SK-N-MC (cell line): ENCODE results near the gene MGAT5.

Experiments
- DNase-seq: peaks from one replicate; pipeline ENCODE4 v3.0.0-alpha.2; 2011; ENCODE audit warnings: low read depth, low spot score
- H3K27ac ChIP-seq: fragments of 200-600 bp; sonication (generic); 2 replicates; pipeline ENCODE4 v1.5.1; 2016; ENCODE audit warnings: mixed run types
- H3K36me3 ChIP-seq: fragments of 200-600 bp; sonication (generic); 2 replicates; pipeline ENCODE4 v1.6.1; 2017; ENCODE audit warnings: antibody characterized with exemption, low read length, mixed read lengths; ENCODE audit not compliant: insufficient read depth
- H3K4me3 ChIP-seq: fragments of 200-600 bp; sonication (generic); 2 replicates; pipeline ENCODE4 v1.5.1; 2016
- H3K9ac ChIP-seq: fragments of 200-600 bp; sonication (generic); 2 replicates; pipeline ENCODE4 v1.8.0; 2017; ENCODE audit warnings: mixed run types, mixed read lengths; ENCODE audit not compliant: insufficient read length
- H3K9me3 ChIP-seq: fragments of 200-600 bp; sonication (generic); 2 replicates; pipeline ENCODE4 v1.6.1; 2017; ENCODE audit warnings: low read depth, mild to moderate bottlenecking, antibody characterized with exemption, low read length, moderate library complexity, mixed read lengths
- EZH2 ChIP-seq: fragments of 200-600 bp; sonication (generic); IDR thresholded peaks from one replicate; pipeline ENCODE4 v1.6.1; 2017; ENCODE audit warnings: antibody characterized with exemption
- FOXP2 ChIP-seq: optimal IDR thresholded peaks from 2 replicates; pipeline ENCODE3; 2011; ENCODE audit warnings: mild to moderate bottlenecking, moderate library complexity; ENCODE audit not compliant: insufficient read depth; ENCODE audit errors: extremely low read length, control extremely low read depth
- POLR2AphosphoS5 ChIP-seq: IDR thresholded peaks from 2 replicates; pipeline ENCODE4 v1.6.1; 2012; ENCODE audit warnings: mild to moderate bottlenecking, low read depth, low read length, borderline replicate concordance

Gene MGAT5

DNA sequence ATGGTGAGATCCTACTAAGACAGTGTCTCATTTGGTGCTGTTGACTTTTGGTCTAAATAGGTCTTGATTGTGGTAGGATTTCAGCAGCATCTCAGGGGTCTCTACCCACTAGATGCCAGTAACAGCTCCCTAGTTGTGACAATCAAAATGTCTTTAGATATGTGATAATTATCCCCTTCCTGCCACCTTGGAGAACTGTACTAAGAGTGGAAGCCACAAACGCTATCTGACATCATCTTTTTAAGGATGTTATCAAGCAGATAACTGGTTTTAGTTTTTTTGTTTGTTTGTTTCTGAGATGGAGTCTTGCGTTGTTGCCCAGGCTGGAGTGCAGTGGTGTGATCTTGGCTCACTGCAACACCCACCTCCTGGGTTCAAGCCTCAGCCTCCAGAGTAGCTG, 3.1 kb downstream of the MGAT5 start:
- TF ChIP-seq FOXP2, result no peak
- TF ChIP-seq EZH2, result no peak
- TF ChIP-seq POLR2AphosphoS5, result no peak
- Histone ChIP-seq H3K36me3 (no peaks in the 10 kb centered on the region), H3K9ac (no peak overlapping the region), H3K27ac (no peak overlapping the region), H3K9me3 (no peaks in the 10 kb centered on the region), H3K4me3 (no peak overlapping the region)
- no peak for DNase-seq

DNA sequence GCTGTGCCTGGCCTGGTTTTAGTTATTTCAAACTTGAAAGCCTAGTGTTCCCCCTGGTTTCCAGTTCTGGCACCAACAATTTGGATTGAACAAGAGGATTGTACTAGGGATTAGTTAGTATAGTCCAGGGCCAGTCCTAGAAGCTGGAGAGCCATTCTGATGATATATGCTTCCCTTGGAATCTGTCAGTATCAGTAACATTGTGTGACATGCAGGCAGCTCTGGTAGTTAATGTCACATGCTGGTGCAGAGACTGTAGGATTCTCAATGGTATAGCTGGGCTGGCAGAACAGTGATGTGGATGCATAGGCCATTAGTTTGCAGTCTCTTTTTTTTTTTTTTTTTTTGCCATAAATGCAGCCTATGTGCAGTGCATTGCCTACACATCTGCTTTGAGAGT, 3.6 kb downstream of the MGAT5 start:
- Histone ChIP-seq H3K9ac (no peak overlapping the region), H3K36me3 (no peaks in the 10 kb centered on the region), H3K27ac (no peak overlapping the region), H3K4me3 (no peak overlapping the region), H3K9me3 (no peaks in the 10 kb centered on the region)
- no peak for DNase-seq
- no peak for TF ChIP-seq EZH2
- TF ChIP-seq FOXP2, result no peak
- no peak for TF ChIP-seq POLR2AphosphoS5

DNA sequence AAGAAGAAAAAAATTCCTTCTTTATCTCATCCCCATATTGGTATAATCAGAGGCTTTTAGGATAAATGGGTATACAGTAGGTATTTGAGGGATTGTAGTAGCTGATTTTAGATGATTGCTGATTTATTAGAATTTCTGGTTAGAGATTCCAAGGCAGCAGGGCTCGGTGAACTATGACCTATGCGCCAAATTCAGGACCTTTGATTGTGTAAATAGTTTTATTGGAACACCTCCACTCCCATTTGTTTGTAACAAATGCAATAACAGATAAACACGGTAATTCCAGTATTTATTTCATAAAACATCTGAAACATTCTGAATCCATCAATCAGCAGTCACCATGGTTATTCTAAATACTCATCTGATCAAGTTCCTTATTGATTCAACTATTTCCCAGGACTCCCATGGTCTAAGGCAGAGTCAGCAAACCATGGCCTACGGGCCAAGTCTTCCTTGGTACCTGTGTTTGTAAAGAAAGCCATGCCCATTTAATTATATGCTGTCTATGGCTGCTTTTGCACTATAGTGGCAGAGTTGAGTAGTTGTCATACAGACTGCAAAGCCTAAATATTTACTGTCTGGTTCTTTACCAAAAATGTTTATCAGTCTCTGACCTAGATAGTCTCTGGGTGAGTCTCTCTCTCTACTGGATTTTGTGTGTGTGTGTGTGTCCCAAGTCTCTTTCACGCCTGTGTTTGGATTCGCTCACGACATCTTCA, 4.3 kb downstream of the MGAT5 start:
- no peaks in the 10 kb centered on the region for H3K9me3 ChIP-seq
- no peak overlapping the region for H3K4me3 ChIP-seq
- H3K36me3 ChIP-seq, result no peaks in the 10 kb centered on the region
- no peak for DNase-seq
- no peak overlapping the region for H3K27ac ChIP-seq
- TF ChIP-seq POLR2AphosphoS5 (no peak), EZH2 (no peak), FOXP2 (no peak)
- H3K9ac ChIP-seq, result no peak overlapping the region

DNA sequence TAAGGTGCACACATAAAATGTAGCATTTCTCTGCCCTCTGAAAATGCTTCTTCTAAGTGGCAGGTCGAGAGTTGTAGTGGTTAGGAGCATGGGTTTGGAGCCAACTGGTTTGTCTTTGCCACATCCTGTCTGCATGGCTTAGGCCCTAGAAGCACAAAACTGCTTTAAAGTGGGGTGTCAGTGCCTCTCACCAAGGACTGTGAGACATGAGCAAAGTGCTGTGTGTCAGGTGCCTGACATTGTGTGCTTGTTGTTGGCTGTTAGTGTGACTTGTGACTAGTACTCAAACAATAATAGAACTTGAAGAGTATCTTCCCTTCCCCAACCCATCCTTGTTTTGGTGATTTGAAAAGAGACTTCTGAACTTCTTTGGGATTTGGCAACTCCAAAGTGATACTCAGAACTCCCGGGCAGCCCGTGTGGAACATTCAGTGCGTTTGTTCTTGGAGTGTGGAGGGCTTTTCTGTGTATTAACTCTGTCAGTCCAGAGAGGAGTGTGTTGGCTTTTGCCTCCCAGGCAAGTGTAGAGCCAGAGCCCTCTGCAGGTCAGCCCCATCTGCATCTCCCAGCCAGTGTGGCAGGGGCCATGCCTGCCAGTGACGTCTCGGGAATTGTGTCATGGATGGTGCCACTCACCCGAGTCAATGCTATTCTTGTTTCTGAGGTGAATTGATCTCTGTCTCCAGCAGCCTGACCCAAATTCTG, 5.0 kb downstream of the MGAT5 start:
- Histone ChIP-seq H3K9ac (no peak overlapping the region), H3K36me3 (no peaks in the 10 kb centered on the region), H3K4me3 (no peak overlapping the region), H3K9me3 (no peaks in the 10 kb centered on the region), H3K27ac (no peak overlapping the region)
- no peak for DNase-seq
- TF ChIP-seq POLR2AphosphoS5 (no peak), FOXP2 (no peak), EZH2 (no peak)

DNA sequence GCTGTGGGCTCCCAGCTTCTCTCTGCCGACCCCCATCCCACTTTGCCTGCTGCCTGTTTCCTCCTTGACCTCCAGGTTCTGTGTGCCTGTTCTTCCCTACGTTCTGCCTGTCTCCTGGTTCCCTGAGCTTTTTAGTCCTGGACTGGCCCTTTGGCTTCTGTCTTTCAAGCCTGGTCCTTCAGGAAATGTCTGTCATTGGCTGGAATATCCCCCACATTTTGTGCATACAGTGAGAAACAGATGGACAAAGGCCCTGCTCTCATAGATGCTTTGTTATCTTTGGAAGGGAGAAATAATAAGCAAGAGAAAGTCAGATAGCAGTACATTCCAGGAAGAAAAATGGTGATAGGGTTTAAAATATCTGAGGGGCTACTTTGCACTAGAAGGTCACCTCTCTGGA, 5.7 kb downstream of the MGAT5 start:
- no peak overlapping the region for H3K9ac ChIP-seq
- no peaks in the 10 kb centered on the region for H3K9me3 ChIP-seq
- no peak for TF ChIP-seq FOXP2
- TF ChIP-seq EZH2, result no peak
- TF ChIP-seq POLR2AphosphoS5, result no peak
- no peak for DNase-seq
- no peak overlapping the region for H3K27ac ChIP-seq
- no peak overlapping the region for H3K4me3 ChIP-seq
- no peaks in the 10 kb centered on the region for H3K36me3 ChIP-seq

DNA sequence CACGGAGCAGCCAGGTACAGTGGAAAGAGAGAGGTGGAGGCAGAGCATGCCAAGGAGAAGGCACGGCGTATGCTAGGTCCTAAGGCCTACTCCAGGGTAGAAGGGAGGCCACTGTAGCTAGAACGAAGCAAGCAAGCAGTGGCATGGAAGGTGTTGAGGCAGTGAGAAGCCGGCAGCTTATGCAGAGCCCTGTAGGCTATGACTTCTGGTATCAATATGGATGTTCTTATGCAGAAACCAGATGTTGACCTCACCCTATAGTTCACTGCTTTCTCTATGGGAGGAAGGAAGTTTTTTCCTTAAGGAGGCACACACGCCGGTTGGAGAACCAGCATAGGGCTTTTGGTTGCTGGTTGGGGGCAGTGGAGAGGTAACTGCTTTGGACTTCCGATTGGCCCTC, 6.1 kb downstream of the MGAT5 start:
- TF ChIP-seq FOXP2 (no peak), EZH2 (no peak), POLR2AphosphoS5 (no peak)
- no peak for DNase-seq
- no peaks in the 10 kb centered on the region for H3K36me3 ChIP-seq
- H3K27ac ChIP-seq, result no peak overlapping the region
- H3K4me3 ChIP-seq, result no peak overlapping the region
- H3K9ac ChIP-seq, result no peak overlapping the region
- no peaks in the 10 kb centered on the region for H3K9me3 ChIP-seq

DNA sequence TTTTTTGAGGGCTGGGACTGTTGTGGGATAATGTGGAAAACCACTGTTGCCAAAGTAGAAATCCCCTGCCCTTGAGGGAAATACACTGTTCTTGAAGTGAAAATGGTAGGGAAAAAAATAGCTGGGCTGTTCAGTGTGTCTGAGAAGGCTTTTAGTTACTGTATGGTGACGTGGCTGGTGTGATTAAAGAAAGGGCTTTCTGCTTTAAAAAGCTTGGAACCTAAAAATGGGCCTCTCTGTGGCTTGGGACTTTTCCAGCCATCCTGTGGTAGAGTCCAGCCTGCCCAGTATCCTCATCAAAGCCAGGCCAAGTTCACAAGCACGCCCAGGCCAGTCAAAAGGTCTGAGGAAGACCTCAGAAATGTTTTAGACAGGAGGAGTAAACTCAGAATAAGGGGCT, 6.8 kb downstream of the MGAT5 start:
- Histone ChIP-seq H3K36me3 (no peaks in the 10 kb centered on the region), H3K9me3 (no peaks in the 10 kb centered on the region), H3K4me3 (no peak overlapping the region), H3K27ac (no peak overlapping the region), H3K9ac (no peak overlapping the region)
- DNase-seq, result no peak
- no peak for TF ChIP-seq FOXP2
- TF ChIP-seq EZH2, result no peak
- TF ChIP-seq POLR2AphosphoS5, result no peak

DNA sequence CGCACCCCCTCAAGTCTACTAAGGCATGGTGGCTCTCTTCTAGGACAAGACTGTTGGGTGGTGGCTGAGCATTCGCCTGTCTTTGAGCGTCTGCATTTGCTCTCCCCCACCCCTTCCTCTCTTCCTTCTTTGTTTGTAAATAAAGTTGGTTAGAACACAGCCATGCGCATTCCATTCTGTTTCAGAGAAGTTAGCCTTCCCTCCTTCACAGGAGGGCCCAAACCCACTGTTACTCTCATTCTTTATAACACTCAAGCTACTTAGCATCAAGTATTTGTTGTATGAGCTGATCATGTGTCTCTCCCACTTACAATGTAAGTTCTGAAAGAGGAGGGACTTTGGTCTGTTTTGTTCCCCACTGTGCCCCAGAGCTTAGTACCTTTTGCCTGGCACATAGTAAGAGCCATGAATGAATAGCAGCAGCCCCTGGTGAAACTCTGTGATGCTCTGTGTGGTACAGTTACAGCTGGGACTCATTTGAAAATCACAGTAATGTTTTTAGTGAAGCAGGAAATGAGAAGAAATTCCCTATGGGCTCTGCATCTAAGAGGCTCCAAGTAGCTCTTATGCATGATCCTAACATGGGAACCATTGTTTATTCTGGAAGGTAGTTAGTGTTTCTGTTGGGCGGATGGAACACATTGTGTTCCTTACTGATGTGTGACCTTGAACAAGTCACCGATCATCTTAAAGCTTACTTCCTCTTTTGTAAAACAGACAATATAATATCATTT, 7.7 kb downstream of the MGAT5 start:
- no peak for DNase-seq

DNA sequence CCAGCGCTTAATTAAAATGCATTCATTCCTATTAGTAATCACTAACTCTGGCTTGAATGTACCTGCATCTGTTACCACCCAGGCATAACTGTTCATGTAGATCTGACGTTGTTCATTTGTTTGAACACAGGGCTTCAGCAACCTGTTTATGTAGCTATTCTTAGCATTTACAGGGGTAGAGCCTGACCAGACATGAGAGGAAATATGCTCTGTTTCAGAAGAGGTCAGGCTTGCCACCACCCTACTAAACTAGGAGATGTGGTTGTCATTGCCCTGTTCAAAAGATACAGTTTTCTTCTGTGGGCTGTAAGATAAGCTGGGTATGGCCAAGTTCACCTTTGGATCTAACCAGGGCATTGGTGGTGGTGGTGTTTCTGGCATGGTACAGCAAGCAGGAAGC, 8.8 kb downstream of the MGAT5 start:
- Histone ChIP-seq H3K4me3 (no peak overlapping the region), H3K9ac (no peak overlapping the region), H3K36me3 (no peaks in the 10 kb centered on the region), H3K27ac (no peak overlapping the region), H3K9me3 (no peaks in the 10 kb centered on the region)
- TF ChIP-seq EZH2, result no peak
- TF ChIP-seq POLR2AphosphoS5, result no peak
- TF ChIP-seq FOXP2, result no peak
- no peak for DNase-seq

More for the DNA sequence above, 7.7 kb downstream of the MGAT5 start:
- H3K27ac ChIP-seq, result no peak overlapping the region
- TF ChIP-seq POLR2AphosphoS5 (no peak), FOXP2 (no peak), EZH2 (no peak)
- H3K36me3 ChIP-seq, result no peaks in the 10 kb centered on the region
- H3K4me3 ChIP-seq, result no peak overlapping the region
- no peaks in the 10 kb centered on the region for H3K9me3 ChIP-seq
- no peak overlapping the region for H3K9ac ChIP-seq
